HFFc6 (cell line): Measurements from ENCODE around the gene GASK1B. TPM values are rescaled to one million over a fixed set of nuclear protein-coding genes. Genes with fewer than 3 reads are reported as not detected.

Experiments
- DNase-seq: peaks from one replicate; pipeline ENCODE4 v3.0.0-alpha.2; 2018
- H3K27ac Mint-ChIP-seq: 2 replicates; pipeline ENCODE4 v1.8.0; 2020; ENCODE audit warnings: mild to moderate bottlenecking, mixed read lengths
- H3K27me3 Mint-ChIP-seq: 2 replicates; pipeline ENCODE4 v1.8.0; 2021; ENCODE audit warnings: mild to moderate bottlenecking, moderate library complexity, mixed read lengths; ENCODE audit not compliant: insufficient read depth
- H3K36me3 Mint-ChIP-seq: 2 replicates; pipeline ENCODE4 v1.8.0; 2021; ENCODE audit warnings: low read depth, mixed read lengths
- H3K4me1 Mint-ChIP-seq: 2 replicates; pipeline ENCODE4 v1.8.0; 2020; ENCODE audit warnings: low read depth, mixed read lengths
- H3K4me3 Mint-ChIP-seq: 2 replicates; pipeline ENCODE4 v1.8.0; 2020; ENCODE audit warnings: mild to moderate bottlenecking, moderate library complexity, mixed read lengths
- H3K9me3 Mint-ChIP-seq: 2 replicates; pipeline ENCODE4 v1.8.0; 2020; ENCODE audit warnings: mild to moderate bottlenecking, mixed read lengths
- CTCF ChIP-seq: fragments of 200-600 bp; sonication (generic); IDR thresholded peaks from 2 replicates; pipeline ENCODE4 v1.5.0; 2021; ENCODE audit warnings: antibody characterized with exemption, mild to moderate bottlenecking
- total RNA-seq, 6 experiments: library from RNA; stranded (reverse); fragmentation: NEBNext Ultra II Directional; extraction: Animal tissue kit (Norgen Biotek cat#: 25700); gene quantifications; 2 replicates in 1 of 6; 3 replicates in 5 of 6; pipeline ENCODE4 v1.2.3, GENCODE V29; 2021

Gene GASK1B
- total RNA-seq, 6 experiments from 2014 or later = 1.7 to 8.5 (median 6.9) TPM

- Mint-ChIP-seq H3K27me3 (peaks cover 3% of the 10 kb centered on the region), H3K9me3 (no peaks in the 10 kb centered on the region), H3K4me1 (no peaks in the 10 kb centered on the region), H3K4me3 (no peak overlapping the region), H3K36me3 (no peaks in the 10 kb centered on the region), H3K27ac (no peak overlapping the region)
- TF ChIP-seq CTCF = no peak
- no peak for DNase-seq
Measured at GRCh38 chr4:158186815-158187214, 14.0 kb upstream of the GASK1B start.

- Mint-ChIP-seq H3K4me3 (no peak overlapping the region), H3K27me3 (peaks cover 5% of the 10 kb centered on the region), H3K9me3 (no peaks in the 10 kb centered on the region)
Measured at GRCh38 chr4:158182736-158183135, 9.9 kb upstream of the GASK1B start.

GRCh38 chr4:158181906-158182305 is 9.1 kb upstream of the GASK1B start:
- H3K9me3 Mint-ChIP-seq = no peaks in the 10 kb centered on the region
- H3K27me3 Mint-ChIP-seq = peaks cover 2% of the 10 kb centered on the region; the same call in 1 of the 2 replicates
- no peak overlapping the region for H3K4me3 Mint-ChIP-seq
- H3K27ac Mint-ChIP-seq = no peak overlapping the region
- TF ChIP-seq CTCF = no peak
- H3K36me3 Mint-ChIP-seq = no peaks in the 10 kb centered on the region
- no peaks in the 10 kb centered on the region for H3K4me1 Mint-ChIP-seq
- DNase-seq = no peak

More at GRCh38 chr4:158182736-158183135, 9.9 kb upstream of the GASK1B start:
- Mint-ChIP-seq H3K27ac (no peak overlapping the region), H3K4me1 (no peaks in the 10 kb centered on the region), H3K36me3 (no peaks in the 10 kb centered on the region)
- TF ChIP-seq CTCF = no peak
- DNase-seq = no peak

- Mint-ChIP-seq H3K4me1 (peaks cover 9% of the 10 kb centered on the region), H3K4me3 (no peak overlapping the region), H3K27ac (no peak overlapping the region), H3K36me3 (no peaks in the 10 kb centered on the region), H3K27me3 (peaks cover 2% of the 10 kb centered on the region; the same call in 1 of the 2 replicates), H3K9me3 (no peaks in the 10 kb centered on the region)
- no peak for DNase-seq
- no peak for TF ChIP-seq CTCF
Measured at GRCh38 chr4:158179465-158179864, 6.6 kb upstream of the GASK1B start.

DNA sequence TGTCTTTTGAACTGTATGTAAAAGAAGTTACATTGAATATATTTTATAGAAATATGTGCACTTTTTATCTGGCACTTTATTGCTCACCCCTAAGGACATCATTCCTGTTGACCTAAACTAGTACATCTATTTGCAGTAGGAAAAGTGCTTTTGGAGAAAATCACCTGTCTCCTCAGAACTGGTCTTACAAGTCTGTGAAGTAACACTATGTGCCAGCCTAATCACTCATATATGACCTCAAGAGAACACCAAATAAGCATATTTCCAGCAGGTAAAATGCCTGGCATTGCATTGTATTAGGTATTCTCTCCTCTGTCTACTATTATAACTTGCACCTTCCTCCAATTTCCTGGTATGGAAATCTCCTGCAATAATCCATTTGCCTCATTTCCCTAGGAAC is 4.0 kb upstream of the GASK1B start:
- Mint-ChIP-seq H3K36me3 (no peaks in the 10 kb centered on the region), H3K27me3 (peaks cover 2% of the 10 kb centered on the region), H3K4me3 (no peak overlapping the region), H3K4me1 (peaks cover 23% of the 10 kb centered on the region), H3K27ac (no peak overlapping the region), H3K9me3 (no peaks in the 10 kb centered on the region)
- no peak for TF ChIP-seq CTCF
- DNase-seq = no peak

DNA sequence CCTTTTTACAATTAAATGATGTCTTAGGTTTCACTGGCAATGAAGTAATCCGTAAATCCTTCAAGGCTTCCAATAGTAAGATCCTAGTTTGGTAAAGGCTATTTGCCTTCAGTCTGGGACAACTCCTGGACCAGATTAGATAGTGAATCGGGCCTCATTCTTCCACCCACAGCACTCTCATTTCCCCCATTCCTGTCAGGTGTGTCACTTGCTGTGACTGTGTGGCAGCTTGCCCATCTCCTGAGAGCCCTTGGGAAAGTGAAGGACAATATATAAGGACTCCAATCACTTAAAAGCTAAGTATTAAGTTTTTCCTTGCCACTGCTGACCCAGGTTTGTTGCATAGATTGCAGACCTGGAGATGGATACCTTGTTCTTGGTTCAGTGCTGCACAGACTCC is 3.3 kb upstream of the GASK1B start:
- no peak for TF ChIP-seq CTCF
- H3K4me1 Mint-ChIP-seq = peaks cover 29% of the 10 kb centered on the region
- no peak overlapping the region for H3K4me3 Mint-ChIP-seq
- H3K9me3 Mint-ChIP-seq = no peaks in the 10 kb centered on the region
- no peak overlapping the region for H3K27ac Mint-ChIP-seq
- H3K36me3 Mint-ChIP-seq = no peaks in the 10 kb centered on the region
- DNase-seq = peak; percentile 42
- H3K27me3 Mint-ChIP-seq = peaks cover 2% of the 10 kb centered on the region
